Ascending aorta (tissue), 2 donors: ENCODE data around the gene WNT3A. TPM values are rescaled to one million over a fixed set of nuclear protein-coding genes. Genes with fewer than 3 reads are reported as not detected.
A peak's percentile ranks its signal among the peaks of the same experiment; 100 is the strongest.

Experiments used
- DNase-seq, 2 donors: peaks; one replicate each; pipeline ENCODE4 v3.0.0-alpha.2; 2019; ENCODE audit warnings: low spot score in 2 of 2
- H3K27ac ChIP-seq, 2 donors: fragments of 200-600 bp; sonication (generic); one replicate each; pipeline ENCODE4 v1.5.1; 2016 to 2017; ENCODE audit warnings: mild to moderate bottlenecking in 1 of 2
- H3K27me3 ChIP-seq: fragments of 200-600 bp; sonication (generic); one replicate; pipeline ENCODE4 v1.5.1; 2017
- H3K36me3 ChIP-seq, 2 donors: fragments of 200-600 bp; sonication (generic); one replicate each; pipeline ENCODE4 v1.5.1; 2016
- H3K4me1 ChIP-seq, 2 donors: fragments of 200-600 bp; sonication (generic); one replicate each; pipeline ENCODE4 v1.5.1; 2016 to 2017; ENCODE audit warnings: mild to moderate bottlenecking in 1 of 2
- H3K4me3 ChIP-seq, 2 donors: fragments of 200-600 bp; sonication (generic); one replicate each; pipeline ENCODE4 v1.5.1; 2016 to 2017; ENCODE audit warnings: mild to moderate bottlenecking in 1 of 2
- H3K9me3 ChIP-seq, 2 donors: fragments of 200-600 bp; sonication (generic); one replicate each; pipeline ENCODE4 v1.5.1; 2016
- CTCF ChIP-seq, 3 experiments: fragments of 200-600 bp in 2 of 3; fragments of 450-650 bp in 1 of 3; sonication (generic) in 2 of 3; IDR thresholded peaks; one replicate each; pipeline ENCODE4 v1.5.1; 2016 to 2019; ENCODE audit warnings: antibody characterized with exemption in 3 of 3, mild to moderate bottlenecking in 1 of 3, moderate library complexity in 1 of 3
- intact Hi-C: fragments of 100-400 bp; cut with DNase I; formaldehyde crosslinking; loops from one replicate; pipeline ENCODE4 v1.15.1; 2023
- total RNA-seq: library from RNA; depleted of rRNA; stranded (reverse); fragments of >200 nt; gene quantifications from one replicate; pipeline ENCODE4 v1.1.0, GENCODE V29; 2016

WNT3A gene
- total RNA-seq, 1 donor from 2014 or later: not detected

DNA sequence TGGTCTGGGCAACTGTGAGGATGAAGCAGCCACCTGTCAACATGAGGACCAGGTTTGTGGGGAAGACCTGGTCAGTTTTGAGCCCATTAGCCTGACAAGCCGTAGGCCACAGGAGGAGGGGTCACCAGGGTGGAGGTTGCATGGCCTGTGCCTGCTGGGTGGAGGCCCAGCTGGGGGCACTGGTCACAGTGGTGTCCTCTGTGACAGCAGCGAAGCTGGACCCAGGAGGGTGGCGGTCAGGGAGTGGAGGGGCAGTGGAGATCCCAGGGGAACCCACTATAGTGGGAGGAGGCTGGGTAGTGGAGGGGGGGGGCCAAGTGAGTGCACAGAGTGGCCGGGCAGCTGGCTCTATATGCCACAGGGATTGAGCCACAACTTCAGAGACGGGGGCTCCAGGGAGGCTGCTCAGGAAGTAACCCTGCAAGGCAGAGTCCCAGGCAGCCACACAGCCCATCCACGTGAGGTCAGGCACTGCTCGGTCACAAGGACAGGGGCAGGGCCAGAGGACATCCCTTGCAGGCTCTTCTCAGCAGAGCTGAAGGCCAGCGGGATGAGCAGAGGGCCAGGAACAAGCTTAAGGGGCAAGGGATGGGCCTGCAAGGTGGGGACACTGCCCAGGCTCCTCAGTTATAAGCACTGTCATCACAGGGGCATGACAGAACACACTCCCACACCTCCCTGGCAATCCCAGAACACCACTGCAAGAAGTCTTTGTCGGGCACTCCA, 98.6 kb downstream of the WNT3A start:
- H3K4me3 ChIP-seq: no peak overlapping the region
- no peak overlapping the region for H3K27ac ChIP-seq
- DNase-seq: no peak
- no peaks in the 10 kb centered on the region for H3K27me3 ChIP-seq
- H3K9me3 ChIP-seq: no peaks in the 10 kb centered on the region
- TF ChIP-seq CTCF (IDR thresholded peaks at IDR 0.05): no peak
- H3K36me3 ChIP-seq: peaks cover 8 to 23% of the 10 kb centered on the region in 2 donors
- intact Hi-C loops: loop anchor here (10.0 kb wide), 2 partner anchors 379 to 1399 kb away; partner anchors contain the start of genes NUP133 and RNF187
- H3K4me1 ChIP-seq: peaks cover 15 to 30% of the 10 kb centered on the region in 2 donors

- intact Hi-C loops: loop anchor here (10.0 kb wide), 2 partner anchors 379 to 1399 kb away; partner anchors contain the start of genes NUP133 and RNF187
- no peak for DNase-seq
- H3K9me3 ChIP-seq: no peaks in the 10 kb centered on the region
- no peak overlapping the region for H3K4me3 ChIP-seq
- no peaks in the 10 kb centered on the region for H3K27me3 ChIP-seq
- no peak for TF ChIP-seq CTCF (IDR thresholded peaks at IDR 0.05)
- H3K27ac ChIP-seq: no peak overlapping the region
- H3K36me3 ChIP-seq: peaks cover 8 to 16% of the 10 kb centered on the region in 2 donors
- H3K4me1 ChIP-seq: peaks cover 18 to 34% of the 10 kb centered on the region in 2 donors
These were observed 99.4 kb downstream of the WNT3A start for GRCh38 chr1:228105996-228106799.

- Histone ChIP-seq H3K4me1 (peaks cover 18 to 33% of the 10 kb centered on the region in 2 donors), H3K4me3 (no peak overlapping the region), H3K9me3 (no peaks in the 10 kb centered on the region), H3K27ac (no peak overlapping the region), H3K36me3 (peaks cover 8 to 16% of the 10 kb centered on the region in 2 donors), H3K27me3 (no peaks in the 10 kb centered on the region)
- no peak for DNase-seq
- intact Hi-C loops: loop anchor here (10.0 kb wide), 2 partner anchors 378 to 1398 kb away; partner anchors contain the start of genes NUP133 and RNF187
- no peak for TF ChIP-seq CTCF (IDR thresholded peaks at IDR 0.05)
These were observed 99.9 kb downstream of the WNT3A start for GRCh38 chr1:228106800-228107054.

- peak overlapping the region in 1 of 2 donors; percentile 97 for H3K4me3 ChIP-seq
- no peak for TF ChIP-seq CTCF (IDR thresholded peaks at IDR 0.05)
- H3K4me1 ChIP-seq: peaks cover 18 to 25% of the 10 kb centered on the region in 2 donors
- peaks cover 8 to 16% of the 10 kb centered on the region in 2 donors for H3K36me3 ChIP-seq
- intact Hi-C loops: loop anchor here (2.0 to 10.0 kb wide), 3 partner anchors 319 to 1397 kb away; partner anchors contain the start of genes NUP133 and RNF187
- H3K27ac ChIP-seq: no peak overlapping the region
- H3K27me3 ChIP-seq: no peaks in the 10 kb centered on the region
- no peaks in the 10 kb centered on the region for H3K9me3 ChIP-seq
- peak in 1 of 2 donors; percentile 58 for DNase-seq
These were observed 100.8 kb downstream of the WNT3A start for GRCh38 chr1:228107636-228108035.

GRCh38 chr1:228108055-228108690, 101.4 kb downstream of the WNT3A start:
- DNase-seq: peak in 1 of 2 donors; percentile 59
- Histone ChIP-seq H3K27ac (peak overlapping the region; percentile 88 to 89), H3K4me1 (peaks cover 18 to 25% of the 10 kb centered on the region in 2 donors), H3K4me3 (peak overlapping the region; percentile 77 to 97), H3K36me3 (peaks cover 8 to 16% of the 10 kb centered on the region in 2 donors), H3K9me3 (no peaks in the 10 kb centered on the region), H3K27me3 (no peaks in the 10 kb centered on the region)
- intact Hi-C loops: loop anchor here (2.0 to 10.0 kb wide), 3 partner anchors 319 to 1397 kb away; partner anchors contain the start of genes NUP133 and RNF187
- TF ChIP-seq CTCF (IDR thresholded peaks at IDR 0.05): no peak
